ENCODE data around the gene HEBP2. TPM values are rescaled to one million over a fixed set of nuclear protein-coding genes. Genes with fewer than 3 reads are reported as not detected.

The HEBP2 gene
- total and polyA plus RNA-seq, 2 of the 13 experiments (the other 11 are each of a cell fraction or from before 2014, with no cell fraction given), result 16.0 to 72.8 TPM

DNA sequence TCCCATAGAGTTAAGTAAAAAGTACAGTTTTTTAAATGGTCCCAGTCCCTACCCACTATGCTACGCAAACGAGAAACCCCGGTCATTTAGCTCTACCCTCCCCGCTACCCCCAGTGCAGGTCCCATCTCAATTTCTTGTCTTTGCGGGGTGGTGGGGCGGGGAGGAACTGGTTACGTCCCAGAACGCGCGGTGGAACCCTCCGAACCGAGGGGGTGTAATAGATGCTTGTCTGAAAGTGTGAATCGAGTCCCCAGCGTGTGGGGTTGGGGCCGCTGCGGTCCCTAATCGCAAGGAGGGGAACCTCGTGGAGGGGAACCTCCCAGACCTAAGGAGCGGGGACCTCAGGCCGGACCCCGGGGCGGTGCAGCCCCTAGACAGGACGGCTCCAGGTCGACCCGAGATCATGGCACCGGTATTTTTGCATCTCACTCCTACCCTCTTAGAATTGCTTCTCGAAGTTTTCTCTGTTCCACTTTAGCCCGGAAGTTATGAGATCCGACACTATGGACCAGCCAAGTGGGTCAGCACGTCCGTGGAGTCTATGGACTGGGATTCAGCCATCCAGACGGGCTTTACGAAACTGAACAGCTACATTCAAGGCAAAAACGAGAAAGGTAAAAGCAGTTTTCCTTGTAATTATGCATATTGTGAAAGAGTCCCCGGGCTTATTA lies 779 bp downstream of the HEBP2 start (continued):
- TF ChIP-seq ZFP41 (CRISPR knock-in tag; IDR thresholded peaks at IDR 0.05; ENCODE audit: borderline replicate concordance), result 0 out of 2 replicates have a peak, but pooled peaks have one; percentile 0
- no peak for TF ChIP-seq ZNF44 (CRISPR knock-in tag; IDR thresholded peaks at IDR 0.05)
- TF ChIP-seq, protein P1, sequence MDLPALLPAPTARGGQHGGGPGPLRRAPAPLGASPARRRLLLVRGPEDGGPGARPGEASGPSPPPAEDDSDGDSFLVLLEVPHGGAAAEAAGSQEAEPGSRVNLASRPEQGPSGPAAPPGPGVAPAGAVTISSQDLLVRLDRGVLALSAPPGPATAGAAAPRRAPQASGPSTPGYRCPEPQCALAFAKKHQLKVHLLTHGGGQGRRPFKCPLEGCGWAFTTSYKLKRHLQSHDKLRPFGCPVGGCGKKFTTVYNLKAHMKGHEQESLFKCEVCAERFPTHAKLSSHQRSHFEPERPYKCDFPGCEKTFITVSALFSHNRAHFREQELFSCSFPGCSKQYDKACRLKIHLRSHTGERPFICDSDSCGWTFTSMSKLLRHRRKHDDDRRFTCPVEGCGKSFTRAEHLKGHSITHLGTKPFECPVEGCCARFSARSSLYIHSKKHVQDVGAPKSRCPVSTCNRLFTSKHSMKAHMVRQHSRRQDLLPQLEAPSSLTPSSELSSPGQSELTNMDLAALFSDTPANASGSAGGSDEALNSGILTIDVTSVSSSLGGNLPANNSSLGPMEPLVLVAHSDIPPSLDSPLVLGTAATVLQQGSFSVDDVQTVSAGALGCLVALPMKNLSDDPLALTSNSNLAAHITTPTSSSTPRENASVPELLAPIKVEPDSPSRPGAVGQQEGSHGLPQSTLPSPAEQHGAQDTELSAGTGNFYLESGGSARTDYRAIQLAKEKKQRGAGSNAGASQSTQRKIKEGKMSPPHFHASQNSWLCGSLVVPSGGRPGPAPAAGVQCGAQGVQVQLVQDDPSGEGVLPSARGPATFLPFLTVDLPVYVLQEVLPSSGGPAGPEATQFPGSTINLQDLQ (CRISPR knock-in tag; IDR thresholded peaks at IDR 0.05), result peak; percentile 52; the same call in 1 of the 2 replicates
- TF ChIP-seq ZNF567 (CRISPR knock-in tag; IDR thresholded peaks at IDR 0.05; ENCODE audit: borderline replicate concordance), result 0 out of 2 replicates have a peak, but pooled peaks have one; percentile 35
- TF ChIP-seq, protein P2, sequence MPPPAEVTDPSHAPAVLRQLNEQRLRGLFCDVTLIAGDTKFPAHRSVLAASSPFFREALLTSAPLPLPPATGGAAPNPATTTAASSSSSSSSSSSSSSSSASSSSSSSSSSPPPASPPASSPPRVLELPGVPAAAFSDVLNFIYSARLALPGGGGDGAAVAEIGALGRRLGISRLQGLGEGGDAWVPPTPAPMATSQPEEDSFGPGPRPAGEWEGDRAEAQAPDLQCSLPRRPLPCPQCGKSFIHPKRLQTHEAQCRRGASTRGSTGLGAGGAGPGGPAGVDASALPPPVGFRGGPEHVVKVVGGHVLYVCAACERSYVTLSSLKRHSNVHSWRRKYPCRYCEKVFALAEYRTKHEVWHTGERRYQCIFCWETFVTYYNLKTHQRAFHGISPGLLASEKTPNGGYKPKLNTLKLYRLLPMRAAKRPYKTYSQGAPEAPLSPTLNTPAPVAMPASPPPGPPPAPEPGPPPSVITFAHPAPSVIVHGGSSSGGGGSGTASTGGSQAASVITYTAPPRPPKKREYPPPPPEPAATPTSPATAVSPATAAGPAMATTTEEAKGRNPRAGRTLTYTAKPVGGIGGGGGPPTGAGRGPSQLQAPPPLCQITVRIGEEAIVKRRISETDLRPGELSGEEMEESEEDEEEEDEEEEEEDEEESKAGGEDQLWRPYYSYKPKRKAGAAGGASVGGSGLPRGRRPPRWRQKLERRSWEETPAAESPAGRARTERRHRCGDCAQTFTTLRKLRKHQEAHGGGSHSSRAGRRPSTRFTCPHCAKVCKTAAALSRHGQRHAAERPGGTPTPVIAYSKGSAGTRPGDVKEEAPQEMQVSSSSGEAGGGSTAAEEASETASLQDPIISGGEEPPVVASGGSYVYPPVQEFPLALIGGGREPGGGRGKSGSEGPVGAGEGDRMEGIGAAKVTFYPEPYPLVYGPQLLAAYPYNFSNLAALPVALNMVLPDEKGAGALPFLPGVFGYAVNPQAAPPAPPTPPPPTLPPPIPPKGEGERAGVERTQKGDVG (CRISPR knock-in tag; IDR thresholded peaks at IDR 0.05; ENCODE audit: borderline replicate concordance), result peak; percentile 58
- TF ChIP-seq FOXO1 (CRISPR knock-in tag; IDR thresholded peaks at IDR 0.05), result 0 out of 2 replicates have a peak, but pooled peaks have one; percentile 11
- TF ChIP-seq SNAPC2 (CRISPR knock-in tag; IDR thresholded peaks at IDR 0.05), result peak; percentile 41; the same call in 1 of the 2 replicates
- peak; percentile 23; the same call in 1 of the 2 replicates for TF ChIP-seq TGIF2 (CRISPR knock-in tag; IDR thresholded peaks at IDR 0.05)
- TF ChIP-seq ZNF740 (CRISPR knock-in tag; IDR thresholded peaks at IDR 0.05), result 0 out of 2 replicates have a peak, but pooled peaks have one; percentile 0
- TF ChIP-seq FOXP1 (IDR thresholded peaks at IDR 0.05), result no peak
- TF ChIP-seq FOXP1 (CRISPR knock-in tag; IDR thresholded peaks at IDR 0.05), result no peak
- peak; percentile 46; the same call in 1 of the 2 replicates for TF ChIP-seq KAT8 (CRISPR knock-in tag; IDR thresholded peaks at IDR 0.05)
- TF ChIP-seq RXRA (CRISPR knock-in tag; IDR thresholded peaks at IDR 0.05), result 0 out of 2 replicates have a peak, but pooled peaks have one; percentile 15
- peak; percentile 29; the same call in 1 of the 2 replicates for TF ChIP-seq ZNF350 (CRISPR knock-in tag; IDR thresholded peaks at IDR 0.05; ENCODE audit: borderline replicate concordance, low read depth)
- TF ChIP-seq YY1 (IDR thresholded peaks at IDR 0.05; ENCODE audit: insufficient read depth, insufficient replicate concordance, low read depth, low read length), result peak; percentile 4
- peak; percentile 91 for TF ChIP-seq ZNF572 (CRISPR knock-in tag; IDR thresholded peaks at IDR 0.05)
